Neural cell (in vitro differentiated cells): ENCODE measurements around the gene THRA.

Experiments
- CTCF ChIP-seq: fragments of 450-650 bp; IDR thresholded peaks from 2 replicates; pipeline ENCODE4 v1.5.1; 2014; ENCODE audit warnings: antibody characterized with exemption, mild to moderate bottlenecking, moderate library complexity; ENCODE audit not compliant: poor library complexity, severe bottlenecking
- EP300 ChIP-seq: fragments of 450-650 bp; conservative IDR thresholded peaks from 2 replicates; pipeline ENCODE4 v1.6.1; 2014; ENCODE audit warnings: antibody characterized with exemption, mild to moderate bottlenecking, moderate library complexity; ENCODE audit not compliant: poor library complexity, severe bottlenecking
- EZH2 ChIP-seq: fragments of 200-600, 300-800 bp; shearing (Covaris generic), sonication (generic); IDR thresholded peaks from 2 replicates; pipeline ENCODE4 v1.6.1; 2014; ENCODE audit warnings: antibody characterized with exemption, low read length, borderline replicate concordance, mild to moderate bottlenecking; ENCODE audit not compliant: insufficient read depth, poor library complexity, severe bottlenecking
- MXI1 ChIP-seq: fragments of 450-650 bp; conservative IDR thresholded peaks from 2 replicates; pipeline ENCODE4 v1.6.1; 2014; ENCODE audit warnings: antibody characterized with exemption, mild to moderate bottlenecking; ENCODE audit not compliant: poor library complexity, severe bottlenecking
- POLR2AphosphoS5 ChIP-seq: IDR thresholded peaks from 2 replicates; pipeline ENCODE4 v1.6.1; 2012
- RAD21 ChIP-seq: fragments of 450-650 bp; conservative IDR thresholded peaks from 2 replicates; pipeline ENCODE4 v1.6.1; 2014; ENCODE audit warnings: antibody characterized with exemption, mild to moderate bottlenecking, moderate library complexity
- TAF1 ChIP-seq: IDR thresholded peaks from 2 replicates; pipeline ENCODE4 v1.6.1; 2012; ENCODE audit warnings: low read depth
- TF ChIP-seq, protein P1 (sequence below): IDR thresholded peaks from 2 replicates; pipeline ENCODE4 v1.6.1; 2012; ENCODE audit warnings: borderline replicate concordance

DNA sequence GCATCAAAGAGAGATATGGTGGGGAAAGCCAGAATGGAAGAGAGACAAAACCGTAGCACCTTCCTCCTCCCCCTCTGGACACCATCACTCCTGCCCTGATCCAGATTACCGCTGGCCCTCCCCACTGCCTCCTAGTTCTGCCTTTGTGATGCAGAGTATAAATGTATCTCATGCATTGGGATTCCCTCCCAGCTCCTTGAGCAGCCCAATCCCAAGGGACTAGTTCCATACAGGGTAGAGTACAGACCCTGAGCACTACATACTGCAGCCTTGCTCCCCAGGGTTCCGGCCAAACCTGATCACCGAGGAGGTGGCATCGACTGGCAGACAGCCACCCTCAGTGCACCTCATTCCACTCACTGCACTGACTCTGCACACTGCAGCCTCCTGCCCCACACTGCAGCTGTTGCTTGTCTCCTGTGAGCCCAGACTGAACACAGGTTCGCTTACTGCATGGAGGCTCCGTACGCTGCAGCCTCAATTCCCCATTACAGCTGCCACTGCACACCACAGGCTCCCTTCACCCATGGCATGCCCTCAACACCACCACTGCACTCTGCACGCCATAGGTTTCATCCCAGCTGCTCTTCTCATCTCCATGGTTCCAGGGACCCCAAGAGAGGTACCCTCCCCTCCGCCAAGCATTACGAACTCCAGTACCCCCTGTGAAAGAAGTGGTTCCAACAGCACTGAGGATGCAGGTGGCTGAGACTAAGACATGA, 1.7 kb upstream of the THRA start:
- TF ChIP-seq CTCF (no peak), EZH2 (no peak), RAD21 (no peak), POLR2AphosphoS5 (no peak), TAF1 (no peak), MXI1 (no peak), EP300 (no peak)
- TF ChIP-seq, protein P1, sequence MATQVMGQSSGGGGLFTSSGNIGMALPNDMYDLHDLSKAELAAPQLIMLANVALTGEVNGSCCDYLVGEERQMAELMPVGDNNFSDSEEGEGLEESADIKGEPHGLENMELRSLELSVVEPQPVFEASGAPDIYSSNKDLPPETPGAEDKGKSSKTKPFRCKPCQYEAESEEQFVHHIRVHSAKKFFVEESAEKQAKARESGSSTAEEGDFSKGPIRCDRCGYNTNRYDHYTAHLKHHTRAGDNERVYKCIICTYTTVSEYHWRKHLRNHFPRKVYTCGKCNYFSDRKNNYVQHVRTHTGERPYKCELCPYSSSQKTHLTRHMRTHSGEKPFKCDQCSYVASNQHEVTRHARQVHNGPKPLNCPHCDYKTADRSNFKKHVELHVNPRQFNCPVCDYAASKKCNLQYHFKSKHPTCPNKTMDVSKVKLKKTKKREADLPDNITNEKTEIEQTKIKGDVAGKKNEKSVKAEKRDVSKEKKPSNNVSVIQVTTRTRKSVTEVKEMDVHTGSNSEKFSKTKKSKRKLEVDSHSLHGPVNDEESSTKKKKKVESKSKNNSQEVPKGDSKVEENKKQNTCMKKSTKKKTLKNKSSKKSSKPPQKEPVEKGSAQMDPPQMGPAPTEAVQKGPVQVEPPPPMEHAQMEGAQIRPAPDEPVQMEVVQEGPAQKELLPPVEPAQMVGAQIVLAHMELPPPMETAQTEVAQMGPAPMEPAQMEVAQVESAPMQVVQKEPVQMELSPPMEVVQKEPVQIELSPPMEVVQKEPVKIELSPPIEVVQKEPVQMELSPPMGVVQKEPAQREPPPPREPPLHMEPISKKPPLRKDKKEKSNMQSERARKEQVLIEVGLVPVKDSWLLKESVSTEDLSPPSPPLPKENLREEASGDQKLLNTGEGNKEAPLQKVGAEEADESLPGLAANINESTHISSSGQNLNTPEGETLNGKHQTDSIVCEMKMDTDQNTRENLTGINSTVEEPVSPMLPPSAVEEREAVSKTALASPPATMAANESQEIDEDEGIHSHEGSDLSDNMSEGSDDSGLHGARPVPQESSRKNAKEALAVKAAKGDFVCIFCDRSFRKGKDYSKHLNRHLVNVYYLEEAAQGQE: no peak
